Measurements from ENCODE around the gene FMNL2. TPM values are rescaled to one million over a fixed set of nuclear protein-coding genes. Genes with fewer than 3 reads are reported as not detected.

Gene FMNL2
- polyA plus RNA-seq, 1 donor from 2014 or later, result 86.5 TPM

DNA sequence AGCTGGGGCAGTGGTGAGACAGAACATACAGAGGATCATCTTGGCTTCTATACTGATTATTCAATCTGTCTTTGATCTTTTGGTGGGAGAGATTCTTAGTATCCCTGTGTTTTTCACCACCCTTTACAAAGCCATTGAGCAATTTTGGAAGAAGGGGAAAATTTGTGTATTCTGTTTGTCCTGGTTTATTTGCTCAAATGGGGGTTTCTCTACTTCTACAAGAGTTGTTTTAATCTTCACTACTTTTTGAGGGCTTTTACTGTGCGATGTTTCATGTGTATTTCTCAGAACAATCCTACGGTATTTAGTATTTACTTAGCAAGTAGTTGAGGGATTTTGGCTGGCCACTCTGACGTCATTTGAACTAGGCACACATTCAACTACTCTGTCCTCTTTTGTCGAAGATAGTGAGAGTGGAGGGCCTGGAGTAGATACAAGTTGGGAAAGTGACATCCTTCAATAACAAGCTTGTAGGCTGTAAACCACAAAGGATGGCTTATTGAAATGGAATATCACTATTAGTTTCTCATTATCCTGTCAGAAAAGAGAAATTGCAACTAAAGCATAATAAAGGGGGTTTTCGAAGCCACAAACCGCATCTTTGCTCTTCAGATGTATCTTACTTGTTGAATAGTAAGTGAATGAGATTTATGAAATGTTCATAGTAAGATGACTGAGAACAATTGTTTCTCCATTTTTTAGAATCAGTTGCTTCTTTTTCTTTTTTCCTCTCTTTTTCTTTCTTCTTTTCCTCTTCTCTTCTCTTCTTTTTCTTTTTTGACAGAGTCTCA, 24.8 kb downstream of the FMNL2 start:
- Histone ChIP-seq H3K9ac (ENCODE audit: low read length) (no peak overlapping the region), H3K27ac (ENCODE audit: low read length) (no peak overlapping the region), H3K27me3 (ENCODE audit: insufficient read depth, low read depth, low read length) (no peaks in the 10 kb centered on the region), H3K79me2 (replicated peaks; ENCODE audit: insufficient read depth, low read length) (peaks cover 32% of the 10 kb centered on the region), H2AFZ (ENCODE audit: low read depth, low read length) (no peak overlapping the region), H3K36me3 (ENCODE audit: insufficient read depth, low read length) (no peaks in the 10 kb centered on the region), H3K9me2 (ENCODE audit: insufficient read depth, low read length) (no peaks in the 10 kb centered on the region), H3K9me3 (ENCODE audit: low read length) (no peaks in the 10 kb centered on the region), H3F3A (ENCODE audit: insufficient read depth, low read length, poor library complexity, severe bottlenecking) (no peaks in the 10 kb centered on the region), H3K4me2 (ENCODE audit: low read length) (no peak overlapping the region), H4K20me1 (ENCODE audit: insufficient read depth) (no peaks in the 10 kb centered on the region), H3K4me3 (ENCODE audit: low read length) (no peak overlapping the region)
- TF ChIP-seq RAD21 (conservative IDR thresholded peaks at IDR 0.05) (no peak), EP300 (conservative IDR thresholded peaks at IDR 0.05; ENCODE audit: poor library complexity, severe bottlenecking) (no peak), EZH2 (IDR thresholded peaks at IDR 0.05; ENCODE audit: borderline replicate concordance, insufficient read depth, low read length, poor library complexity, severe bottlenecking) (no peak)
- TF ChIP-seq, protein P1, sequence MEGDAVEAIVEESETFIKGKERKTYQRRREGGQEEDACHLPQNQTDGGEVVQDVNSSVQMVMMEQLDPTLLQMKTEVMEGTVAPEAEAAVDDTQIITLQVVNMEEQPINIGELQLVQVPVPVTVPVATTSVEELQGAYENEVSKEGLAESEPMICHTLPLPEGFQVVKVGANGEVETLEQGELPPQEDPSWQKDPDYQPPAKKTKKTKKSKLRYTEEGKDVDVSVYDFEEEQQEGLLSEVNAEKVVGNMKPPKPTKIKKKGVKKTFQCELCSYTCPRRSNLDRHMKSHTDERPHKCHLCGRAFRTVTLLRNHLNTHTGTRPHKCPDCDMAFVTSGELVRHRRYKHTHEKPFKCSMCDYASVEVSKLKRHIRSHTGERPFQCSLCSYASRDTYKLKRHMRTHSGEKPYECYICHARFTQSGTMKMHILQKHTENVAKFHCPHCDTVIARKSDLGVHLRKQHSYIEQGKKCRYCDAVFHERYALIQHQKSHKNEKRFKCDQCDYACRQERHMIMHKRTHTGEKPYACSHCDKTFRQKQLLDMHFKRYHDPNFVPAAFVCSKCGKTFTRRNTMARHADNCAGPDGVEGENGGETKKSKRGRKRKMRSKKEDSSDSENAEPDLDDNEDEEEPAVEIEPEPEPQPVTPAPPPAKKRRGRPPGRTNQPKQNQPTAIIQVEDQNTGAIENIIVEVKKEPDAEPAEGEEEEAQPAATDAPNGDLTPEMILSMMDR (IDR thresholded peaks at IDR 0.05; ENCODE audit: poor library complexity, severe bottlenecking), result no peak

DNA sequence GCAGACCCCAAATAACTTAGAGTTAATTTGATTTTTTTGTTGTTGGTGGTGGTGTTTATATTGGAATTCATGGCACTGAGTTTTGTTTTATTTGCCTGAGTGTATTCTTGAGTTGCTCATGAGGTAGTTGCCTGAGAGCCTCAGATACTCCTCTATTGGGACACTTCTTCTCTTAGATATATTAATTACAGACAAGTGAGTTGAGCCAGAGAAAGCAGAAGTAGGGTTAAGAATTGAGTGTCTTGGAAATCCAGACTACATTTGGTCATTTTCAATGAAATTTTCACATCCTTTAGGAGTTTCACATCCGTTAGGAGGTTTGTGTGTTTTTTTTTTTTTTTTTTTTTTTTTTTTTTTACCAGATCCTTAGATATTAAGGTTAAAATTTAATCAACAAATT, 29.0 kb downstream of the FMNL2 start:
- no peaks in the 10 kb centered on the region for H3K36me3 ChIP-seq (ENCODE audit: insufficient read depth, low read length)

More for the DNA sequence above, 29.0 kb downstream of the FMNL2 start:
- no peaks in the 10 kb centered on the region for H4K20me1 ChIP-seq (ENCODE audit: insufficient read depth)
- no peak overlapping the region for H2AFZ ChIP-seq (ENCODE audit: low read depth, low read length)
- peaks cover 47% of the 10 kb centered on the region for H3K79me2 ChIP-seq (replicated peaks; ENCODE audit: insufficient read depth, low read length)
- no peak overlapping the region for H3K4me2 ChIP-seq (ENCODE audit: low read length)
- no peak overlapping the region for H3K9ac ChIP-seq (ENCODE audit: low read length)
- H3K9me2 ChIP-seq (ENCODE audit: insufficient read depth, low read length), result no peaks in the 10 kb centered on the region
- TF ChIP-seq, protein P1 (IDR thresholded peaks at IDR 0.05; ENCODE audit: poor library complexity, severe bottlenecking), result no peak
- TF ChIP-seq TAF1 (IDR thresholded peaks at IDR 0.05; ENCODE audit: low read depth), result no peak
- no peak for TF ChIP-seq EZH2 (IDR thresholded peaks at IDR 0.05; ENCODE audit: borderline replicate concordance, insufficient read depth, low read length, poor library complexity, severe bottlenecking)
- no peak for TF ChIP-seq POLR2AphosphoS5 (IDR thresholded peaks at IDR 0.05)
- no peak for TF ChIP-seq RAD21 (conservative IDR thresholded peaks at IDR 0.05)
- no peak for TF ChIP-seq SMC3 (conservative IDR thresholded peaks at IDR 0.05; ENCODE audit: poor library complexity)
- TF ChIP-seq REST (IDR thresholded peaks at IDR 0.05; ENCODE audit: borderline replicate concordance), result no peak
- TF ChIP-seq EP300 (conservative IDR thresholded peaks at IDR 0.05; ENCODE audit: poor library complexity, severe bottlenecking), result no peak
- no peak overlapping the region for H3K27ac ChIP-seq (ENCODE audit: low read length)
- H3K4me3 ChIP-seq (ENCODE audit: low read length), result no peak overlapping the region
- no peaks in the 10 kb centered on the region for H3K27me3 ChIP-seq (ENCODE audit: insufficient read depth, low read depth, low read length)
- H3K9me3 ChIP-seq (ENCODE audit: low read length), result no peaks in the 10 kb centered on the region
- no peaks in the 10 kb centered on the region for H3F3A ChIP-seq (ENCODE audit: insufficient read depth, low read length, poor library complexity, severe bottlenecking)
